Stimulated activated CD4-positive, alpha-beta T cell treated with anti-CD3 and anti-CD28 coated beads, Interleukin-12 subunit alpha, Interleukin-12 subunit beta, amount 100 ng/mL, for 48 hours (primary cell): Measurements from ENCODE around the gene INPP1.
A peak's percentile ranks its signal among the peaks of the same experiment; 100 is the strongest.
"Not testable (repeated sequence)": the region's sequence is repeated elsewhere in the genome, so short reads cannot be mapped to it uniquely, and the experiment has no call there.

Experiments
- DNase-seq, 3 donors: peaks; one replicate each; pipeline ENCODE4 v3.0.0-alpha.2; 2020; ENCODE audit warnings: low read depth in 2 of 3, low spot score in 1 of 3

The INPP1 gene

GRCh38 chr2:190343536-190344275 lies at the start of gene INPP1:
TSS of gene INPP1 (plus strand) at chr2:190343589. CDS start at chr2:190360103, 16,514 bp downstream.
- no peak for DNase-seq

DNA sequence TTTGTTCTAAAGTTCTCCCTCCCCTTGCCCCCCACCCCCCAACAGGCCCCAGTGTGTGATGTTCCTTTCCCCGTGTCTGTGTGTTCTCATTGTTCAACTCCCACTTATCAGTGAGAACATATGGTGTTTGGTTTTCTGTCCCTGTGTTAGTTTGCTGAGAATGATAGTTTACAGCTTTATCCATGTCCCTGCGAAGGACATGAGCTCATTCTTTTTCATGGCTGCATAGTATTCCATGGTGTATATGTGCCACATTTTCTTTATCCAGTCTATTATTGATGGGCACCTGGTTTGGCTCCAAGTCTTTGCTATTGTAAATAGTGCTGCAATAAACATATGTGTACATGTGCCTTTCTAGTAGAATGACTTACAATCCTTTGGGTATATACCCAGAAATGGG lies 45.5 kb upstream of the INPP1 start:
- DNase-seq, result not testable (repeated sequence)

- DNase-seq, result no peak
These were observed 42.4 kb upstream of the INPP1 start for GRCh38 chr2:190301032-190301431.

GRCh38 chr2:190302052-190302451 lies 41.3 kb upstream of the INPP1 start:
- no peak for DNase-seq

- DNase-seq, result no peak
These were observed 39.7 kb upstream of the INPP1 start for GRCh38 chr2:190303647-190304046.

DNA sequence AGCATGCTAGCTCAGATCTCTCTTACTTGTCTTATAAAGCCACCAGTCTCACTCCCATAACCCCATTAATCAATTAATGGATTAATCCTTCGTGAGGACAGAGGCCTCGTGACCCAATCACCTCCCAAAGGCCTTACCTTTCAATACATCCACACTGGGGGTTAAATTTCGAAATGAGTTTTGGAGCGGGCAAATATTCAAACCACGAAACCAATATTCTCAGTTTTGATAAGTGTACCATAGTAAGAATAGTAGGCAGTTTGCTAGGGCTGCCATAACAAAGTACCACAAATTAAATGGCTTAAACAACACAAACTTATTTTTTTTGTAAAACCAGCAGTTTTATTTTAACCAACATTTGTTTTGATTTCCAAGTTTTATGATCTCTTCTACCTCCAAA lies 39.0 kb upstream of the INPP1 start:
- DNase-seq, result no peak

DNA sequence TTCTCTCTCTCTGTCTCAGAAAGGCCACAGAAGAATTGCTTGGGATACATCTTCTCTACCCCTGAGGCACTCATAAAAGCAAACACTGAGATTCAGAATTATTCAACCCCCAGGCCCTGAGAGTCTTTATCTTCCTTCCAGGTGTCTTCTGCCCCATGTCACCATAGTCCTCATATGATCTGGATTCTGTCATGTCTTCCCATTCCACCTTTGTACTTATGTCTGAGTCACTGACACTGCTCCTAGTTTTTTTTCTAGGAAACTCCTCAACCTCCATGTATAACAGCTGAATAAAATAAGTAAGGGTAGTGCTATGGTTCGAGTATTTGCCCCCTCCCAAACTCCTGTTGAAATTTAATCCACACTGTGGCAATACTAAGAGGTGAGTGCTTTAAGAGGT lies 35.4 kb upstream of the INPP1 start:
- no peak for DNase-seq

- no peak for DNase-seq
These were observed 31.3 kb upstream of the INPP1 start for GRCh38 chr2:190311893-190312634.

GRCh38 chr2:190312635-190313025 lies 30.8 kb upstream of the INPP1 start:
- not testable (repeated sequence) for DNase-seq

- no peak for DNase-seq
These were observed 29.5 kb upstream of the INPP1 start for GRCh38 chr2:190313880-190314279.

- DNase-seq, result no peak
These were observed 28.1 kb upstream of the INPP1 start for GRCh38 chr2:190315273-190315672.

GRCh38 chr2:190318514-190318913 lies 24.9 kb upstream of the INPP1 start:
- DNase-seq, result no peak

- no peak for DNase-seq
These were observed 24.3 kb upstream of the INPP1 start for GRCh38 chr2:190318931-190319554.

DNA sequence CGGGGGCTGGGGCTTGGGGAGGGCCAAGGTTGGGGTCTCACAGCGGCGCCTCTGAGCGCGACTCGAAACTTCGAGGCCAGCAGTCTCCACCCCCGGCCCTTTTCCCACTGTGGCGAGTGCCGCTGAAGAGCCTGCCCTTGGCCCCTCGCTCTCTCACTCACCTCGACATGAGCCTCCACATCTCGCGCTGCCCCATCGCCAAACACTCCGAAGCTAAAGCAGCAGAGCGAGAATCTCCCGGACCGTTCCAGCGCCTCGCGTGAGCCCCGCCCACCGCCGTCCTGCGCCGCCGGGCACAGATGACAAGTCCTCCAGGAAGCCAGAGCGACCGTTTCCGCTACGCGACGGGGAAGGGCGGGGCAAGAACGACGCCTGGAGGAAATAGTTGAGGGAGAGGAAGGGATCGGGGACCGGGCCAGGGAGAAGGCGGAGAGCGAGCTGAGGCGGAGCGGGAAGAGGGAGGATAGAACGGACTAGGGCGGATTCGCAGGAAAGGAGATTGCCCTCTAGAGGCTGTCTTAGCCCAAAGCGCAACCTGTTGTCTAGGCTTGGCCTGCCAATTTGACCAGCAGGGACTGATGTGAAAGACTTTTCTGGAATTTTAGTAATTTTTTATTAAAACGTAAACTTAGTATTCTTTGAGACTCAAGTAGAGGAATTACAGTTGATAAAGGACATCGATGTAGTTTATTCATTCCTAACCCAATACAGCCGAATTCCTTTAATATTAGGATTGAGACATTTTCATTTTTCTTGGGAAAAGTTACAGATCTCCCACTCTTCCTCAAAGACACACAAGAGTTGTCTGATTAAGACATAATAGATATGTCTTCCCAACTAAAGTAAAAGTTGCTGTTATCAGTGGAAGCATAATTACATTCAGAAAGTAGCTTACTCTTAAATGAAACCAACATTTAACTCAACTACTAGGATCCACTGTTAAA lies 23.6 kb upstream of the INPP1 start, which contains the start of gene HIBCH:
Gene HIBCH (minus strand): TSS at position 272 of the 944 bp plus-strand sequence. CDS start 76 bp downstream, at position 196.
- peak; percentile 90 to 93 (median 90) for DNase-seq

- peak in 1 of 3 donors; percentile 63 for DNase-seq
These were observed 22.7 kb upstream of the INPP1 start for GRCh38 chr2:190320696-190321095.

DNA sequence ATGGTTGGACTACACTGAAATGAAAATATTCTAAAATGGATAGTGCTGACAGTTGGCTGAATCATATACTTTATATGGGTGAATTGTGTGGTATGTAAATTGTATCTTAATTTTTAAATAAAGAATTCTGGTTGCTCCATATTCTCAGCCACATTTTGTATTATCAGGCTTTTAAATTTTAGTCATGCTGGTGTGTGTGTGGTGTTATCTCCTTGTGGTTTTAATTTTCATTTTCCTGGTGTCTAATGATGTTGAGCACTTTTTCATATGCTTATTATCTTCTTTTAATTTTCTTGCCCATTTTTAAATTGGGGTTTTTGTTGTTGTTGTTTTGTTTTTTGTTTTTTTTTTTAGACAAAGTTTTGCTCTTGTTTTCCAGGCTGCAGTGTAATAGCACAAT lies 20.0 kb upstream of the INPP1 start:
- DNase-seq, result no peak

- no peak for DNase-seq
These were observed 17.8 kb upstream of the INPP1 start for GRCh38 chr2:190325588-190325987.

- no peak for DNase-seq
These were observed 15.4 kb upstream of the INPP1 start for GRCh38 chr2:190327867-190328572.

DNA sequence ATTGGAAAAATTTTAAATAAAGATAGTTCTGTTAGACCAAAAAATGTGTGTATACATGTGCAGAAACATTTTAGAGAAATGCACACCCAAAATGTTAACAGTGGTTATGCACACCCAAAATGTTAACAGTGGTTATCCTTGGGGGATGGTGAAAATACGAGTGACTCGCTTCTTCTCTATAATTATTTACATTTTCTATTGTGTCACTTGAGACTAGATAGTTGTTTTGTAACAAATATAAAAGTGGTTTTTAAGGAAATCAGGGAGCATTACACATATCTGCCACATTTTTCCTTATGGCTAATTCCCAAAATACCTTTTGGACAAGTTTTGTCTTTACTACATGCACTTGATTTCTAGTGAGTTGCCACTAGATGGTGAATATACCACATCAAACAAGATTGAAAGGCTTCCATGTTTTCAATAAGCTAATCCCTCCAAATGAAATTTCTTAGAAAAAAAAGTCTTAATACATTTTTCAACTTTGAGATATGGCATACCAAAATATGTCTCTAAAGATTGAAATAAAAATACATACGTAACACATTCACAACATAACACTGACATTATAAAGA lies 14.7 kb upstream of the INPP1 start:
- DNase-seq, result no peak

DNA sequence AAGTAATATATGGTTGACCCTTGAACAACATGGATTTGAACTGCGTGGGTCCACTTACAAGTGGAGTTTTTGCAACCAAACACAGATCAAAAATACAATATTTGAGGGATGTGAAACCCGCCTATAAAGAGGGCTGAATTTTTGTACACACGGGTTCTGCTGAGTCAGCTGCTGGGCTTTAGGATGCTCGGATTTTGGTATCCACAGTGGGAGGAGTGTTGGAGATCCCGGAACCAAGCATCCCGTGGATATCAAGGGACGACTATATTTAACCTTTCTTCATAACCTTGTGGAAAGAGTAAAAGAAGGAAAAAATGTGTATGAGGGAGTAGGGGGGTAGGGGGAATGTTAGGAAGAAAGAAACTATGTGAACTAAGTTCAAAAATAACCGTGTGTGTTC lies 10.0 kb upstream of the INPP1 start:
- DNase-seq, result no peak
